GM19025 (cell line): ENCODE results near the gene ZNF662.

Experiments
- ATAC-seq: cut with Tn5 transposase; IDR thresholded peaks from one replicate; pipeline ENCODE4 v1.9.1; 2021; ENCODE audit warnings: mild to moderate bottlenecking, low read depth, moderate library complexity; ENCODE audit not compliant: unreplicated experiment

Gene ZNF662

GRCh38 chr3:42935472-42935871 is 29.5 kb downstream of the ZNF662 start:
- no peak for ATAC-seq

- no peak for ATAC-seq
These were observed 30.4 kb downstream of the ZNF662 start for GRCh38 chr3:42936157-42936981.

GRCh38 chr3:42937334-42937733 is 31.4 kb downstream of the ZNF662 start:
- no peak for ATAC-seq

GRCh38 chr3:42942693-42943092 is 36.8 kb downstream of the ZNF662 start:
- no peak for ATAC-seq

GRCh38 chr3:42946050-42946449 is 40.1 kb downstream of the ZNF662 start:
- no peak for ATAC-seq

GRCh38 chr3:42957573-42957972 is 51.6 kb downstream of the ZNF662 start:
- ATAC-seq = no peak

GRCh38 chr3:42960282-42960681 is 54.3 kb downstream of the ZNF662 start:
- no peak for ATAC-seq

- ATAC-seq = no peak
These were observed 54.8 kb downstream of the ZNF662 start for GRCh38 chr3:42960786-42961185.

GRCh38 chr3:42961633-42962032 is 55.7 kb downstream of the ZNF662 start:
- ATAC-seq = no peak

- no peak for ATAC-seq
These were observed 57.3 kb downstream of the ZNF662 start for GRCh38 chr3:42963269-42963668.

GRCh38 chr3:42964266-42964665 is 58.3 kb downstream of the ZNF662 start:
- no peak for ATAC-seq
